Loucy (cell line): ENCODE results near the gene CPA5.

ENCODE experiments used
- H2AFZ ChIP-seq: fragments of 200-600 bp; sonication (generic); 2 replicates; pipeline ENCODE4 v1.6.0; 2016; ENCODE audit warnings: antibody characterized with exemption, mild to moderate bottlenecking, low read length, moderate library complexity
- H3F3A ChIP-seq: fragments of 200-600 bp; 2 replicates; pipeline ENCODE4 v1.6.0; 2016; ENCODE audit warnings: antibody characterized with exemption, low read depth, mild to moderate bottlenecking
- H3K27me3 ChIP-seq: fragments of 200-600 bp; sonication (generic); 2 replicates; pipeline ENCODE4 v1.6.1; 2014; ENCODE audit warnings: low read length, mild to moderate bottlenecking; ENCODE audit not compliant: insufficient read depth, poor library complexity, severe bottlenecking
- H3K36me3 ChIP-seq: fragments of 200-600 bp; sonication (generic); 2 replicates; pipeline ENCODE4 v1.6.1; 2016; ENCODE audit warnings: low read length; ENCODE audit not compliant: insufficient read depth
- H3K4me1 ChIP-seq: fragments of 200-600 bp; sonication (generic); 2 replicates; pipeline ENCODE4 v1.5.1; 2014; ENCODE audit warnings: low read length, mild to moderate bottlenecking; ENCODE audit not compliant: insufficient read depth, poor library complexity, severe bottlenecking
- H3K4me2 ChIP-seq: fragments of 200-600 bp; sonication (generic); 2 replicates; pipeline ENCODE4 v1.6.0; 2014; ENCODE audit warnings: antibody characterized with exemption, low read length, low read depth, mild to moderate bottlenecking; ENCODE audit not compliant: poor library complexity, severe bottlenecking
- H3K4me3 ChIP-seq: fragments of 200-600 bp; sonication (generic); 2 replicates; pipeline ENCODE4 v1.5.1; 2014; ENCODE audit warnings: low read length, mild to moderate bottlenecking, mixed read lengths; ENCODE audit not compliant: poor library complexity, severe bottlenecking
- H3K79me2 ChIP-seq: fragments of 200-600 bp; sonication (generic); 2 replicates; pipeline ENCODE4 v1.6.1; 2014; ENCODE audit warnings: low read length; ENCODE audit not compliant: insufficient read depth
- H3K9ac ChIP-seq: fragments of 200-600 bp; sonication (generic); 2 replicates; pipeline ENCODE4 v1.6.0; 2014; ENCODE audit warnings: mild to moderate bottlenecking, low read depth, low read length, moderate library complexity; ENCODE audit not compliant: poor library complexity, severe bottlenecking
- H3K9me2 ChIP-seq: fragments of 200-600 bp; sonication (generic); replicated peaks from 2 replicates; pipeline ENCODE4 v1.6.1; 2016; ENCODE audit warnings: low read depth, low read length, mixed read lengths
- H3K9me3 ChIP-seq: fragments of 200-600 bp; sonication (generic); 2 replicates; pipeline ENCODE4 v1.6.1; 2014; ENCODE audit warnings: mild to moderate bottlenecking, antibody characterized with exemption, low read length, low read depth; ENCODE audit not compliant: insufficient read depth
- H4K20me1 ChIP-seq: fragments of 200-600 bp; sonication (generic); 2 replicates; pipeline ENCODE4 v1.6.0; 2014; ENCODE audit warnings: antibody characterized with exemption, low read length, mild to moderate bottlenecking; ENCODE audit not compliant: insufficient read depth, poor library complexity, severe bottlenecking
- CTCF ChIP-seq: fragments of 200-600 bp; sonication (generic); conservative IDR thresholded peaks from 2 replicates; pipeline ENCODE4 v1.5.1; 2014; ENCODE audit warnings: mild to moderate bottlenecking, antibody characterized with exemption, low read length
- EZH2phosphoT487 ChIP-seq: fragments of 200-600 bp; IDR thresholded peaks from 2 replicates; pipeline ENCODE4 v1.6.1; 2018; ENCODE audit warnings: antibody characterized with exemption, mild to moderate bottlenecking, moderate library complexity, borderline replicate concordance

CPA5 gene

GRCh38 chr7:130364451-130364850, 19.8 kb downstream of the CPA5 start:
- H2AFZ ChIP-seq, result no peak overlapping the region
- H3K9me2 ChIP-seq, result no peaks in the 10 kb centered on the region
- no peaks in the 10 kb centered on the region for H4K20me1 ChIP-seq
- no peaks in the 10 kb centered on the region for H3K9me3 ChIP-seq
- no peak overlapping the region for H3K4me3 ChIP-seq
- H3K4me1 ChIP-seq, result peaks cover 29% of the 10 kb centered on the region
- no peak overlapping the region for H3K9ac ChIP-seq
- no peaks in the 10 kb centered on the region for H3K27me3 ChIP-seq
- H3F3A ChIP-seq, result no peaks in the 10 kb centered on the region
- TF ChIP-seq CTCF (no peak), EZH2phosphoT487 (no peak)
- H3K79me2 ChIP-seq, result no peaks in the 10 kb centered on the region
- no peak overlapping the region for H3K4me2 ChIP-seq
- no peaks in the 10 kb centered on the region for H3K36me3 ChIP-seq

- Histone ChIP-seq H3K4me2 (no peak overlapping the region), H3K27me3 (no peaks in the 10 kb centered on the region), H3K9me2 (no peaks in the 10 kb centered on the region), H2AFZ (no peak overlapping the region), H3K9me3 (no peaks in the 10 kb centered on the region), H3K9ac (no peak overlapping the region), H3F3A (no peaks in the 10 kb centered on the region), H3K79me2 (no peaks in the 10 kb centered on the region), H3K36me3 (no peaks in the 10 kb centered on the region), H3K4me1 (peaks cover 35% of the 10 kb centered on the region), H4K20me1 (no peaks in the 10 kb centered on the region), H3K4me3 (no peak overlapping the region)
- TF ChIP-seq EZH2phosphoT487 (no peak), CTCF (no peak)
Measured at GRCh38 chr7:130365088-130365487, 20.5 kb downstream of the CPA5 start.

- Histone ChIP-seq H3K79me2 (no peaks in the 10 kb centered on the region), H3K4me1 (peaks cover 35% of the 10 kb centered on the region), H3F3A (no peaks in the 10 kb centered on the region), H3K9me2 (no peaks in the 10 kb centered on the region), H2AFZ (no peak overlapping the region), H3K27me3 (no peaks in the 10 kb centered on the region), H4K20me1 (no peaks in the 10 kb centered on the region), H3K9ac (no peak overlapping the region), H3K4me3 (no peak overlapping the region), H3K9me3 (no peaks in the 10 kb centered on the region), H3K4me2 (no peak overlapping the region), H3K36me3 (no peaks in the 10 kb centered on the region)
- no peak for TF ChIP-seq CTCF
- no peak for TF ChIP-seq EZH2phosphoT487
Measured at GRCh38 chr7:130365511-130366441, 21.2 kb downstream of the CPA5 start.
